HG03108 (cell line): ENCODE data around the gene FAM98B.

ENCODE experiments used
- ATAC-seq: cut with Tn5 transposase; IDR thresholded peaks from one replicate; pipeline ENCODE4 v1.9.1; 2021; ENCODE audit warnings: moderate library complexity; ENCODE audit not compliant: unreplicated experiment

The FAM98B gene

GRCh38 chr15:38506997-38507396, 53.1 kb downstream of the FAM98B start:
- ATAC-seq: no peak

GRCh38 chr15:38507570-38507969, 53.6 kb downstream of the FAM98B start:
- ATAC-seq: no peak

- ATAC-seq: no peak
Observed at GRCh38 chr15:38508647-38509046, 54.7 kb downstream of the FAM98B start.

GRCh38 chr15:38509152-38509551, 55.2 kb downstream of the FAM98B start:
- ATAC-seq: no peak

GRCh38 chr15:38512901-38513300, 59.0 kb downstream of the FAM98B start:
- ATAC-seq: no peak

- ATAC-seq: peak; percentile 83
Observed at GRCh38 chr15:38514601-38515000, 60.7 kb downstream of the FAM98B start.

GRCh38 chr15:38516626-38517025, 62.7 kb downstream of the FAM98B start:
- no peak for ATAC-seq

GRCh38 chr15:38517312-38517975, 63.5 kb downstream of the FAM98B start:
- ATAC-seq: no peak

GRCh38 chr15:38518084-38518483, 64.2 kb downstream of the FAM98B start:
- ATAC-seq: no peak

- no peak for ATAC-seq
Observed at GRCh38 chr15:38520035-38520434, 66.1 kb downstream of the FAM98B start.

- ATAC-seq: no peak
Observed at GRCh38 chr15:38521316-38521715, 67.4 kb downstream of the FAM98B start.

- no peak for ATAC-seq
Observed at GRCh38 chr15:38522922-38523321, 69.0 kb downstream of the FAM98B start.

- no peak for ATAC-seq
Observed at GRCh38 chr15:38524156-38524555, 70.2 kb downstream of the FAM98B start.

GRCh38 chr15:38525489-38525888, 71.6 kb downstream of the FAM98B start:
- ATAC-seq: no peak

- ATAC-seq: no peak
Observed at GRCh38 chr15:38526158-38526557, 72.2 kb downstream of the FAM98B start.

- ATAC-seq: no peak
Observed at GRCh38 chr15:38528294-38528693, 74.4 kb downstream of the FAM98B start.

- no peak for ATAC-seq
Observed at GRCh38 chr15:38530113-38530512, 76.2 kb downstream of the FAM98B start.

GRCh38 chr15:38531509-38531908, 77.6 kb downstream of the FAM98B start:
- ATAC-seq: no peak

- no peak for ATAC-seq
Observed at GRCh38 chr15:38532728-38533127, 78.8 kb downstream of the FAM98B start.

- ATAC-seq: no peak
Observed at GRCh38 chr15:38533416-38533915, 79.5 kb downstream of the FAM98B start.

- no peak for ATAC-seq
Observed at GRCh38 chr15:38533926-38534325, 80.0 kb downstream of the FAM98B start.

GRCh38 chr15:38534691-38535090, 80.8 kb downstream of the FAM98B start:
- no peak for ATAC-seq
